ENCODE measurements around the gene APBA2. TPM values are rescaled to one million over a fixed set of nuclear protein-coding genes. Genes with fewer than 3 reads are reported as not detected.

APBA2 gene
- total RNA-seq, 1 donor from 2014 or later, result 0.38 TPM

DNA sequence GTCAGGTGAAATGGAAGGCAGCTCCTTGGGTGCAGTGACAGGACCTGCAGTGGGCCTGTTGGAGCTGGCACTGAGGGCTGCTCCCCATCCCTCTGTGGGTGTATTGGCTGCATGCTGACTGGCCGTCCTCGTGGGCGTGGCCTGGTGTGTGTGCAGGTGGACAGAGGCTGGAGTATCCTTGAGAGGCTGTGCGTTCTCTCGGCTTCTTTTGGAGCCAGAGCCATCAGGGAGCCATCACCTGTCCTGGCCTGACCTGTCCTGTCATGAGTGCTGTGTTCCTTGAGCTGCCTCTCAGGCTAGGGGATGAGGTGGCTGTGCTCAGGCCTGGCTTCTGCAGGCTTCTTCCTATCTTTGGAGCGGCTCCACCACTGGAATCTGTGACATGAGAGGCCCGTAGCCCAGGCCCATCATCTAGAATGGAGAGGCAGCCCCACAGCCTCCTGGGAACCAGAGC, 61.5 kb downstream of the APBA2 start:
- Histone ChIP-seq H3K9me3 (replicated peaks) (no peaks in the 10 kb centered on the region), H3K4me1 (no peaks in the 10 kb centered on the region), H3K36me3 (no peaks in the 10 kb centered on the region), H3K4me3 (no peak overlapping the region), H3K27ac (replicated peaks) (no peak overlapping the region), H3K27me3 (ENCODE audit: low read depth) (peaks cover 10% of the 10 kb centered on the region)
- intact Hi-C loops (cut with micrococcal nuclease), result no loop called here
- TF ChIP-seq, protein P1, sequence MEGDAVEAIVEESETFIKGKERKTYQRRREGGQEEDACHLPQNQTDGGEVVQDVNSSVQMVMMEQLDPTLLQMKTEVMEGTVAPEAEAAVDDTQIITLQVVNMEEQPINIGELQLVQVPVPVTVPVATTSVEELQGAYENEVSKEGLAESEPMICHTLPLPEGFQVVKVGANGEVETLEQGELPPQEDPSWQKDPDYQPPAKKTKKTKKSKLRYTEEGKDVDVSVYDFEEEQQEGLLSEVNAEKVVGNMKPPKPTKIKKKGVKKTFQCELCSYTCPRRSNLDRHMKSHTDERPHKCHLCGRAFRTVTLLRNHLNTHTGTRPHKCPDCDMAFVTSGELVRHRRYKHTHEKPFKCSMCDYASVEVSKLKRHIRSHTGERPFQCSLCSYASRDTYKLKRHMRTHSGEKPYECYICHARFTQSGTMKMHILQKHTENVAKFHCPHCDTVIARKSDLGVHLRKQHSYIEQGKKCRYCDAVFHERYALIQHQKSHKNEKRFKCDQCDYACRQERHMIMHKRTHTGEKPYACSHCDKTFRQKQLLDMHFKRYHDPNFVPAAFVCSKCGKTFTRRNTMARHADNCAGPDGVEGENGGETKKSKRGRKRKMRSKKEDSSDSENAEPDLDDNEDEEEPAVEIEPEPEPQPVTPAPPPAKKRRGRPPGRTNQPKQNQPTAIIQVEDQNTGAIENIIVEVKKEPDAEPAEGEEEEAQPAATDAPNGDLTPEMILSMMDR (IDR thresholded peaks at IDR 0.05; ENCODE audit: borderline replicate concordance), result no peak
- DNase-seq, result no peak

DNA sequence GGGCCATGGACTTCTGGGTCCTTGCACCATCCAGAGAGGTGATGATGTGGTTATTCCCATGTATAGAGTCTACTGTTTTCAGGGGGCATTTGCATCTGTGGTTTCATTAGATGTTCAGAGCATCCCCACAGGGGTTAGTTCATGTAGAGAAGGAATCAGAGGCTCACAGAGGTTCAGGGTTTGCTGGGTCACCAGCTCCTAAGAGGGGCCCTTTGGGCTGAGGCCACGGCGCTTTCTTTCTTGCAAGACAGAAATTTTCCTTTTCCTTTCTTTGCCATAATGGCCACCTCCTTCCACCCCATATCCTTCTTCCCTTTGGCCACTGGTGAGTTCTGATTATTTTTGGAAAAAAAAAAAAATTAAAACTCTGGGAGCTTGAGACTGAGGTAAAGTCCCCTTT, 62.3 kb downstream of the APBA2 start:
- DNase-seq, result no peak
- Histone ChIP-seq H3K4me1 (no peaks in the 10 kb centered on the region), H3K4me3 (no peak overlapping the region), H3K9me3 (replicated peaks) (no peaks in the 10 kb centered on the region), H3K27ac (replicated peaks) (no peak overlapping the region), H3K36me3 (no peaks in the 10 kb centered on the region), H3K27me3 (ENCODE audit: low read depth) (peaks cover 16% of the 10 kb centered on the region)
- TF ChIP-seq, protein P1 (IDR thresholded peaks at IDR 0.05; ENCODE audit: borderline replicate concordance), result no peak
- intact Hi-C loops (cut with micrococcal nuclease), result no loop called here

DNA sequence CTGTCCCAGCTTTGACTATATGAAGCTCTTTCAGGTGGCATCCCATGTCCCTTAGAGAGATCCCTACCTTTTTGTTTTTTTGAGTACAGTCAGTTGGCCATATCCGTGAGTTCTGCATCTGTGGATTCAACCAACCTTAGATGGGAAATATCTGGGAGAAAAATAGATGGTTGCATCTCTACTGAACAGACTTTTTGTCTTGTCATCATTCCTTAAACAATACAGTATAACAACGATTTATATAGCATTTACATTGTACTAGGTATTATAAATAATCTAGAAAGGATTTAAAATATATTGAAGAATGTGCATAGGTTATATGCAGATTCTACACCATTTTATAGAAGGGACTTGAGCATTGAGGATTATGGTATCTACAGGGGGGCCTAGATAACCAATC, 65.1 kb downstream of the APBA2 start:
- intact Hi-C loops (cut with micrococcal nuclease), result no loop called here
- no peaks in the 10 kb centered on the region for H3K9me3 ChIP-seq (replicated peaks)
- H3K36me3 ChIP-seq, result no peaks in the 10 kb centered on the region
- H3K27ac ChIP-seq (replicated peaks), result no peak overlapping the region
- DNase-seq, result no peak
- TF ChIP-seq, protein P1 (IDR thresholded peaks at IDR 0.05; ENCODE audit: borderline replicate concordance), result no peak
- peaks cover 44% of the 10 kb centered on the region for H3K27me3 ChIP-seq (ENCODE audit: low read depth)
- no peak overlapping the region for H3K4me3 ChIP-seq
- no peaks in the 10 kb centered on the region for H3K4me1 ChIP-seq

DNA sequence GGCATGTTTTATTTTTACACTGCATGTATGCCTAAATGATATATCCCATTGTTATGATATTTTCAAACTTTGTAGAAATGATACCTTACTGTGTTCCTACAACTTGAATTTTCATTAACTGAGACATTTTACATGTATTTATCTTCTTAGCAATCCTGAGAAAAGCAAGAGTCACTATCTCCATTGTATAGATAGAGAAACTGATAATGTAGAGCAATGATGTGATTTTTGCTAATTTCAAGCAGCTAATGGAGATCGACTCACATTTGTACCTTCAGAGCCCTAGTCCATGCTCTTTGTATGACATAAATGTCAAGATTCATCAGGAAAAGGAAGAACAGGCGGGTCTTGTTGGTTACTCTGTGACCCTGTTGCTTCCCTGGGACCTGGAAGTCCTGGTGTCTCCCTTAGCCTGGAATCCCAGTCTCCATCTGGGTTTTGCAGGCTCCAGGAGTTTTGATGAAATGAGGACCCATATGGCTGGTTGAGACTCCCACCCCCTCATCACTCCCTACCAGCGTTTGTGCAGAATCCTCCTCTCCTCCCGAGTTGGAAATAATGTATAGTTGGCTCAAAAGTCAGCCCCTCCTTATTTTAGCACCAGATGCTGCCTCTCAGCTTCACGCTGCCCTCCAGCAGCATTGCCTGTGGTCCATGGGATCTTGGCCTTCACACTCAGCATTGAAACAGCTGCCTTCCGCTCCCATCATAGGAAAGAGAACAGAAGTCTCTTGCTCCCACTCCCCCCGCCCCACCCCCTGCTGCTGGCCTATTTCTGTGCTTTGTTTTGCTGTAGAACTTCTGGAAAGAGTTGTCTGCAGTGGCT, 67.1 kb downstream of the APBA2 start:
- no peaks in the 10 kb centered on the region for H3K4me1 ChIP-seq
- TF ChIP-seq, protein P1 (IDR thresholded peaks at IDR 0.05; ENCODE audit: borderline replicate concordance), result no peak

DNA sequence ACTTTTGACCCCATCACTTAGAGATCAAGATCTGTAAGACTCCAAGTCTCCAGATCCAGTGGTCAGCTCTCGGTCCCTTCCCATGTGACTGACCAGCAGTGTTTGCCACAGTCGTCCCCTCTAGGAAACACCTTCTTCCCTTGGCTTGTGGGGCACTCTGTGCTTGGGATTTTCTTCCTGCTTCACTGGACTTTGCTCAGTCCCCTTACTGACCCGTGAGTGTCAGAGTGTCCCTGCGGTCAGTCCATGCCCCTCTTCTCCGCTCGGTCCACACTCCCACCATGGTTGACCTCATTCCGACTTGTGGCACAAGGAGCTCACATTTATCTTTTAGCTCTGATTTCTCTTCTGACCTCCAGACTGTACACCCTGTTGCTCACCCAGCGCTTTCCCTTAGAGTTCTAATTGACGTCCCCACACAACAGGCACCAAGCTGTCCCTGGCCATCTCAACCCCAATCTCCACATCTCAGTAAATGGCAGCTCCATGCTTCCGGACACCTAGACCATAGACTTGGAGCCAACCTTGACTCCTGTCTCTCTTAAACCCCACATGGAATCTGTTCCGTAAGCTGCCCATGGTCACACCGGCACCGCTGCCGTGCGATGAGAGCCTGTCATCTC, 67.9 kb downstream of the APBA2 start:
- Histone ChIP-seq H3K9me3 (replicated peaks) (no peaks in the 10 kb centered on the region), H3K27ac (replicated peaks) (no peak overlapping the region), H3K4me3 (no peak overlapping the region), H3K27me3 (ENCODE audit: low read depth) (peaks cover 52% of the 10 kb centered on the region), H3K36me3 (no peaks in the 10 kb centered on the region), H3K4me1 (no peaks in the 10 kb centered on the region)
- TF ChIP-seq, protein P1 (IDR thresholded peaks at IDR 0.05; ENCODE audit: borderline replicate concordance), result no peak
- no peak for DNase-seq
- intact Hi-C loops (cut with micrococcal nuclease), result no loop called here

More for the DNA sequence above, 67.1 kb downstream of the APBA2 start:
- H3K27ac ChIP-seq (replicated peaks), result no peak overlapping the region
- H3K9me3 ChIP-seq (replicated peaks), result no peaks in the 10 kb centered on the region
- H3K4me3 ChIP-seq, result no peak overlapping the region
- DNase-seq, result no peak
- intact Hi-C loops (cut with micrococcal nuclease), result no loop called here
- H3K27me3 ChIP-seq (ENCODE audit: low read depth), result peaks cover 52% of the 10 kb centered on the region
- no peaks in the 10 kb centered on the region for H3K36me3 ChIP-seq

Measured in left ventricle myocardium inferior (tissue), 1 donor.